ENCODE results near the gene ETNPPL.
A peak's percentile ranks its signal among the peaks of the same experiment; 100 is the strongest.

Gene ETNPPL

DNA sequence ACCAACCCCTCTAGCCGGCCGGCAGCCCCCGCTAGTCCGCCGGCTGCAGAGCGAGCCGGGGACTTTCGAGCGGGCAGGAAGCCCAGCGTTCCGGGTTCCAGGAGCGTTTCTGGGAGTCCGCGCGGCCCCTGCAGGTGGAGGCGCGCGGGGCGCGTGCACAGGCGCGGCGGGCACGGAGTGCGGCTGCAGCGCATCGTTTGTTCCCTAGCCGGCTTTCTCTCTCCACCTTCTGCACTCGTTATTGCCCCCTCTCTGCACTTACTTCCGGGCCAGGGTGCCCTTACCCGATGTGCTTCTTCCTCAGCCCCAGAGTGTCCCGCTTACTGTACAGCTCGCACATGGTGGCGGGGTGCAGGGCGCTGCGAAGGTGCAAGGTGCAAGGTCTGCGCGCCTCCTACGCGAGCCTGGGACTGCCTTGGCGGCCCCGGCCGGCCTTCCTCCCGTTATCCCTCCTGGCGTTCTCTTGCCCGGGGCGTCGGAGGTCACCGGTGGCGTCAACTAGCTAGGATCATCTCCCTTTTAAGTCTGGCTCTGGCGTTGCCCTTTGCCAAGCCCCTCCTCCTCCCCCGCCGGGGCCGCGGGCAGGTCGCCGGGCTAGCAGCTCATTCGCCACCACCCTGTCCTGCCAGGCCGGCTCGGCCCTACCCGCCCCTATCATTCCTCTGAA, at the start of gene ETNPPL:
Gene ETNPPL (minus strand): TSS at position 495 of the 667 bp plus-strand sequence. CDS start 155 bp downstream, at position 340.
- peak; percentile 3 for DNase-seq

DNA sequence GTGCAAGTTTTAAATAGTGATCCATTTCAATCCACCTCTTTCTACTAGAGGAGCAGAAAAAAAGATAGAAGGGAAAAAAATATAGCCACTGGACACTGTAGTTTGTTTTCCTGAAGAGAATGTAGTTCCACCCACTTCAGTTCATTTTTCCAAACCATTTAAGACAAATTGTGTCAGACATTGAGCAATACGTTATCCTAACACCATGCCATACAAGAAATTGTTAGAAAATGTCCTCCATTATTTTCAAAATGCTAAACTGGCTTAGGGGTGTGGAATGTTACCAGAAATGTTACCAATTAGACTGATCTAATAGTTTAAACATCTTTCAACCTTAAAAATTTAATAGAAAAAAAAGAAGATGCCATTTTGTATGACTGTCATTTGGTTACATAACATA, 48.6 kb upstream of the ETNPPL start:
- no peak for DNase-seq

GRCh38 chr4:108810087-108810486, 47.2 kb upstream of the ETNPPL start:
- no peak for DNase-seq

DNA sequence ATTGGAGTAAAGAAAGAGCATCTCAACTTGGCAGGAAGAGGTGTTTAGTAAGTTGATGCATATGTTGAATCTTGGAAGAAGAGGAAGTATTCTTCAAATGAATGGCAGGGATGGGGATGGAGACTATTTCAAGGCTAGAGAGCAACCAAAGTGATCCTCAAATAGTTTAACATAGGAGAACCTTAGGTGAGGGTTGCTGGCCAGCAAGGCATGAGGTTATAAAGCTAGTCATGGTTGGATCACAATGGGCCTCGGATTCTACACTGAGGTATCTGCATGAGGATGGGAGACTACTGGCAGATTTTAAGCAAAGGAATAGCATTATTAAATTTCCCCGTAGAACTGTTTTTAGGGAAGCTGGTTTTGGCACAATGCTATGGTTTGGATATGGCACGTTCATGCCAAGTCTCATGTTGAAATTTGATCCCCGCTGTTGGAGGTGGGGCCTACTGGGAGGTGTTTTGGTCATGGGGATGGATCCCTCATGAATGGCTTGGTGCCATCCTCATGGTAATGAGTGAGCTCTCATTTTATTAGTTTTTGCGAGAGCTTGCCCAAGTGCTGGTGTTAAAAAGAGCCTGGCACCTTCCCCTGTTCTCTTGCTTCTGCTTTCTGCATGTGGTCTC, 41.9 kb upstream of the ETNPPL start:
- DNase-seq, result no peak

DNA sequence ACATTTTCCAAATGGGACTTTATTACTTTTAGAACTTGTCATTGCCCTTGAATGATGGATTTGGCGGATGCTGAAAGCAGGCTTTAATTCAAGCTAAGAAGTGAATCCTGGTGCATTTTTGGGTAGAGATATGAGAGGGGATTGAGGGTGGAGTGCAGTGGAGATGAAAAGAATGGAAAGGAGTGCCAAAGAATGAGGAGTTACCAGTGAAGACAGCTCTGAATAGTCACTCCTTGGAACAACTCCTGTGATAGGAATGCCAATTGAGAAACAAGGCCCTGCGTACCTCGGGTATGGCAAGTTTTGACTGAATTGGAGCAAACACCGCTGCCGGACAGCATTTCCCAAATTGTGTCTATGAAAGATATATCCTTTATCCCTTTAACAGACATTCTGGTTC, 36.5 kb upstream of the ETNPPL start:
- no peak for DNase-seq

DNA sequence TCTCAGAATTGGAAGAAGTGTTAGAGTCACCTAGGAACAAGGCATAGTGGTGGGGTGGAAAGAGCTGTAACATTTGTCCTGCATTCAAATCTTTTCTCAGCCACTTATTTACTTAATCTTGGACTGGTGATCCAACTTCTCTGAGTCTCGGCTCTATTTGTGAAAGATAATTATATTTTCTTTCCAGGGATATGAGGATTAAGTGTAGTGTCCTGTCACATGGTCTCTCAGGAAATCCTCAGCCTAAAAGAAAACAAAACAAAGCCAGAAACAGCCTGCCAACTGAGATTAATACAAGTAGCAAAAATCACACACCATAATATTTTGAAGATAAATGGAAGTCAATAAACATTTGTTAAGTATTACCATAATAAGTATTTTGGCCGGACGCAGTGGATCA, 33.3 kb upstream of the ETNPPL start:
- DNase-seq, result no peak

DNA sequence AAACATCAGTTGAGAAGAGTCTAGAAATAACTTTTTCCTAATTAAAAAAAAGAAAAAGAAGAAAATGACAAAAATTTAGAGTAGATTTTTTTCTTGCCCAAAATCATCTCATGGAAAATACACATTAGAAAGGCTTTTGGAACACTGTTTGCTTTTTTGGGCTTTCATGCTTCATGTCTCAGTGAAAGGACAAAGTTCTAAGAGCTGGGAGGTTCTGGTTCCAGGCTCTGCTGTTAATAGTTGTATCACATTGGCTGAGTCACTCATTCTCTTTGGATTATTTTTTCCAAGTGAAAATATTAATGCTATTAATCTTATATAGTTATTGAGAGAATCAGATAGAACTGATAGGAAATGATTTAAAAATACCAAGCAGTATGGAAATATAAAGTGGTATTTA, 32.9 kb upstream of the ETNPPL start:
- no peak for DNase-seq

DNA sequence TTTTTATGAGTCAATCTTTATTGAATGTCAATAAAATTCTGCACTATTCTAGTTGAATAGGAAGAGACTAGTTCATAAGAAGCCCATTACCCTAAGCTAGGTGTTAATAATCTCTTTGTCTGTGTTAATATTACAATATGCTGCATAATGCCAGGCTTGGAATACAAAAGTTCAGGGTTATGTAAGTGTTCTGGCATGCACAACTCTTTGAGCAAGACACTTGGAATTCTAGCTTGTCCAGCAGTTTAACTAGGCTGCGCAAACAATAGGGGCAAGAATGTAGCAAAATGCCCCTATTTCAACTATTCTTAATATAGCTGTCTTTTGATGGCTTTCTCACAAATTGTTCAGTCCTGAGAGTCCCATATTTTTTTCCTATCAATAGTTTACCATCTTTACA, 31.3 kb upstream of the ETNPPL start:
- no peak for DNase-seq

- DNase-seq, result no peak
Measured at GRCh38 chr4:108793415-108793814, 30.6 kb upstream of the ETNPPL start.

DNA sequence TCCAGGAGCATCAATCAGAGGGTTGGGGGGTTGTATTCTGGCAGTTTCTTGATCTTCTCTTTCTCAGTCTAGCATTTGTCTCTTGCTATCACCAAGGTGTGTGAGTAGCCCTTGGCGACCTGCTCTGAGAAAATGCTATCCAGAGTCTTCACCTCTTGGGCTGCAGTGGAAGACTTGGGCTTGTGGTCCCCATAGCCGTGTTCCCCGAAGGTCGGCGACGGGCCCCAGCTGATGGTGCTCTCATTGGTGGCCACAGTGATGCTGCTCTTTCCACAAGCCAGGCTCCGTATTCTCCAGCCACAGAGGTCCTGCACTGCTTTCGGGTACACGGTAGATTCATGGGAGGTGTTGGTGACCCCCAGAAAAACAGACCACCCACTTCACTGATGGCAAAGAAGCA, 25.9 kb upstream of the ETNPPL start:
- DNase-seq, result no peak

GRCh38 chr4:108787724-108788123, 24.9 kb upstream of the ETNPPL start:
- no peak for DNase-seq

DNA sequence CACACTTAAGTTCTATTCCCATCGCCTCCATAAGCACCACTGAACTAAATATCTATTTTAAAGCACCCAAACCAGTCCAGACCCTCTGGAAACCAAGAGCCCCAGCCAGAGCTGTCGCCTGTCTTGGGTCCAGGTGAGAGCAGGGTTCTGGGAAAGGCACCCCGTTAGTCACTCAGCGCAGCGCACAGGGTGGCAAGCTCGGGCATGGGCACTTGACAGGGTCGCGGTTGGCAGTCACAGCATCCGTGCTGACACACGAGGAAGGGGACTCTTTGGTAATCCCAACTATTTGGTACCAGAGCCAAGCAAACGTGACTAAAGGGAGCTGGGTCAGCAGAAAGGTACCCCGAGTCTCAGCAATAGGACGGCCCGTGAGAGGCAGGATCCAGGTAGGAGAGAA, 24.3 kb upstream of the ETNPPL start:
- DNase-seq, result no peak

DNA sequence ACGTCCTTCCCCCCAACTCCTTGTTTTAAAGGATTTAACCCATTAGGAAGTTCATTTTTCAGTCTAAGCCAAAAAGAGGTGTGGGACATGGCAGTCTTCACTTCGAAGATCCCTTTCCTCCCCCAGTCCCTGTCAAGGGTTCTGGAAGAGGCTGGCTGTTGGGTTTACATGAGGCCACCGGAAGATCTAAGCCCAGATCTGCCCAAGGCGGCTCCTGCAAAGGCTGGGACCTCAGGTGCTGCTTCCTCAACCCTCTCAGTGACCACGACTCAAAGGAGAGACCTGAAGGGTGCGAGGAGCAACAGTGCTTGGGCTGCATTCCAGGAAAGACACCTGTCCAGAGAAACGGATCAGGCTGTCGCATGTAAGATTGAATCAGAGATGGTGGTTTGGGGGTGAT, 23.5 kb upstream of the ETNPPL start:
- no peak for DNase-seq

- no peak for DNase-seq
Measured at GRCh38 chr4:108783665-108784463, 21.0 kb upstream of the ETNPPL start.

DNA sequence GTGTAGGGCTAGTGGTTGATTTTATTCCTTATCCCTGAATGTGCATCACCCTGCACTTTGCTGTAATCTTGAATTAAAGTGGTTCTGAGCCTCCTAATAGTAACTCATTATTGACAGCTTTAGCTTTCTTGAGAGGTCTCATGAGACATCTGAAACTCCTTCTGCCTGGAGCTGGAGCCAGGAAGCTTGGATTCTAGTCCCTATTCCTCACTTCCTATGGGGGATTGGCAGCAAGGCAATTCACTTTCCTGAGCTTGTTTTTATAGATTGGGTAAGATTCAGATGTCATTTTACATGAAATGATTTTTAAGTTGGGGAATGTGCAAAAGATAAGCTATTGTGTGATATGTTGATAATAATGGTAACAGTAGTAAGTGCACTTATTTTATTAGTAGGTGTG, 17.1 kb upstream of the ETNPPL start:
- no peak for DNase-seq

DNA sequence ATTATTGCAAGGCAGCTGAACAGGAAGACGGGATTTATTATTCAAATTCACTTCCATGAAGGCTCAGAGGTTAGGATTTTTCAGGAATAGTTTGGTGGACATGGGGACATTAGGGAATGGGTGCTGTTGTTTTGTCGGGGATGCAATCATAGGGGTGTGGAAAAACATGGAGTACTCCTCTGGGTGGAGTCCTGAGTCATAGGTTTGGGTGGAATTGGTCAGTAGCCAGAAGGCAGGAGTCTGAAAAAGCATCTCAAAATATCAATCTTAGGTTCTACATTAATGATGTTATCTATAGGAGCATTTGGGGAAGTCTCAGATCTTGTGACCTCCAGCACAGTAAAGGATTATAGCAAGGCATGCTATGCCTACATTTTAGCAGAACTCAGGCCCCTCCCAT, 14.5 kb upstream of the ETNPPL start:
- DNase-seq, result no peak

GRCh38 chr4:108775921-108776320, 13.1 kb upstream of the ETNPPL start:
- no peak for DNase-seq

DNA sequence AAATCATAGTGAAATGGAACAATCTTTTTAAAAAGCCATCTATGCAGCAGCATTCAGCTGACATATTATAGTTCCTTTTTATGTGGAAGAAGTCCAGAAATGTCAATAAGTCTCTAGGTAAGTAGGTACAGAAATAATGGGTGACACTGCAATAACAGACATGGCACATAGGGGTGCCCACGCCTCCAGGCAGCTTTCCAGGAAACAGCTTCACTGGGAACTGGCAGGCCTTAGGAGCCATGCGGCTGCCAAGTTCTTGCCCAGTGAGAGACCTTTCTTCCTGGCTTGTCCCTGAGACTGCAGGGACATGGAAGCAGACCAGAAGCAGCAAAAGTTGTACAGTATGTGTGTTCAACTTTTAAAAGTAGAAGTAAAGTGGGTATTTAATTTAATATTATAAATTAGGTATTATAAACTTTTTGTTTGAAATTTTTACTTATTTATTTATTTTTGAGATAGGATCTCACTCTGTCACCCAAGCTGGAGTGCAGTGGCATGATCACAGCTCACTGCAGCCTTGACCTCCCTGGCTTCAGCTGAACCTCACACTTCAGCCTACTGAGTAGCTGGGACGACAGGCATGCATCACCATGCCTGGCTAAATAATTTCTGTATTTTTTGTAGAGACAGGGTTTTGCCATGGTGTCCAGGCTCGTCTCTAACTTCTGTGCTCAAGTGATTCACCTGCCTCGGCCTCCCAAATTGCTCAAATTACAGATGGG, 12.1 kb upstream of the ETNPPL start:
- DNase-seq, result no peak

DNA sequence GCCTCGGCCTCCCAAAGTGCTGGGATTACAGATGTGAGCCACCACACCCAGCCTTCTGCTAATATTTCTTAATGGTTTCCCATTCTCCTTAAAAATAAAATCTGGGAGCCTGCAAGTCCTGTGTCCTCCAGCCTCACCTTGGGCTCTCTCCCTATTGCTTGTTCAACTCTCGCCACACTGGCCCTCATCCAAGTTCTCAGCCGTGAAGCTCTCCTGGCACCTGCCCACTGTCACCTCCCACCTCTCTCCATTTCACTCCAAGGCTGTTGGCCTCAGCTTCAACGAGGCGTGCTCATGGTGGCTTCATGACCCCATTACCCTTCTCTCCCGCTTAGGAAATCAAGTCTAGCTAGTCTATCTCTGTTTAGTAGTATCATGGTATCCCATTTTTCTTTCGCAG, 9.5 kb upstream of the ETNPPL start:
- DNase-seq, result no peak

DNA sequence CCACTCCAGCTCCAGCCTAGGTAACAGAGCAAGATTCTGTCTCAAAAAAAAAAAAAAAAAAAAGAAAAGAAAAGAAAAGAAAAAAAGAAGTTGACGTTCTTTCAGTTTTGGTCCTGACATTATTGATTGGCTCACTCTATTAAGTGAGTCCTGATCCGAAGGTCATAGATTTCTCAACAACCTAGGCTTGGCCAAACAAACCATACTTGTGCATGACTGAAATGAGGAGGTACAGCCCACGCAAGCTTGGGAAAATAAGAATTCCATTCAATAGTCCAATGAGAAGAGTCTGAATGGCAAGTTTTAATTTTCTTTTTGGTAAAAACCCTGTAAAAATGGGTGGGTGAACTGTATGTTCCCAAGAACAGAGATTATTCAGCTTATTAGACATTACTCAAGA, 3.2 kb upstream of the ETNPPL start:
- no peak for DNase-seq

DNA sequence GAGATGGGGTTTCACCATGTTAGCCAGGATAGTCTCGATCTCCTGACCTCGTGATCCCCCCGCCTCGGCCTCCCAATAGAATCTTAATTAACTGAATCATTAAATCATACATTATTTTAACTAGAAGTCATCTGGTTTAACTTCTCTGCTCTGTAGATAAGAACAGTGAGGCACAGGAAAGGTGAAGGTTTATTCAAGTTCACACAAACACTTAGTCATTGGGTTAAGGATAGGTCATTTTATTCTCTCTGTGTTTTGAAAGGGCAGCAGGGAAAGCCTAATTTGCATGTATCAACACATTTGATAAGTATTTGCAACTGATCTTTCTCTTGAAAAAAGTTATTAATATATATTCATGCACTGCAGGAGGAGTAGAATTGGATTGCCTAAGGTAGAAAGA, 1.1 kb upstream of the ETNPPL start:
- DNase-seq, result no peak

- no peak for DNase-seq
Measured at GRCh38 chr4:108763226-108763593, 357 bp upstream of the ETNPPL start.

DNA sequence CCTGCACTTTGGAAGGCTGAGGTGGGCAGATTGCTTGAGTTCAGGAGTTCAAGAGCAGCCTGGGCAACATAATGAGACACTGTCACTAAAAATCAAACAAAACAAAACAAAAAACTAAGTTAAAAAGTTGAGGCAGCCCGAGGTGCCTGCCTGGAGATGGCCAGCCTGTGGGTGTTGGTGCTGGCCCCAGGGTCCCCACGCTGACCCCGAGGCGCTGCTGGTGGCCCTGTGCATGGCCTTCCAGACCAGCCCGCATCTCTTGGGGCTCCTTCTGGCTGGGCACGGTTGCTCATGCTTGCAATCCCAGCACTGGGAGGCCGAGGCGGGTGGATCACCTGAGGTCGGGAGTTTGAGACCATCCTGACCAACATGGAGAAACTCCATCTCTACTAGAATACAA, 4.4 kb downstream of the ETNPPL start:
- DNase-seq, result no peak

- DNase-seq, result no peak
Measured at GRCh38 chr4:108754327-108754726, 8.5 kb downstream of the ETNPPL start.

Data from CD4-positive, alpha-beta T cell treated with Interleukin-12 subunit alpha and Interleukin-12 subunit beta, for 1 hour (primary cell).